Smooth muscle cell (in vitro differentiated cells): Measurements from ENCODE around the gene CHRNA3. TPM values are rescaled to one million over a fixed set of nuclear protein-coding genes. Genes with fewer than 3 reads are reported as not detected.
A peak's percentile ranks its signal among the peaks of the same experiment; 100 is the strongest.

Experiments
- DNase-seq: peaks from one replicate; lab custom pipeline; 2025; ENCODE audit not compliant: unreplicated experiment; lab: John Stamatoyannopoulos, UW
- H2AFZ ChIP-seq: fragments of 200-600 bp; sonication (generic); 2 replicates; pipeline ENCODE4 v1.6.0; 2016; ENCODE audit warnings: antibody characterized with exemption, low read depth, mild to moderate bottlenecking
- H3F3A ChIP-seq: fragments of 200-600 bp; sonication (generic); 2 replicates; pipeline ENCODE4 v1.6.0; 2017; ENCODE audit warnings: antibody characterized with exemption, low read depth
- H3K27ac ChIP-seq: fragments of 200-600 bp; sonication (generic); 2 replicates; pipeline ENCODE4 v1.5.1; 2016; ENCODE audit warnings: low read depth, mild to moderate bottlenecking
- H3K27me3 ChIP-seq: fragments of 200-600 bp; sonication (generic); 2 replicates; pipeline ENCODE4 v1.6.1; 2016; ENCODE audit warnings: low read depth, mild to moderate bottlenecking
- H3K36me3 ChIP-seq: fragments of 200-600 bp; sonication (generic); 2 replicates; pipeline ENCODE4 v1.5.1; 2016; ENCODE audit warnings: low read depth
- H3K4me1 ChIP-seq: fragments of 200-600 bp; sonication (generic); 2 replicates; pipeline ENCODE4 v1.5.1; 2016; ENCODE audit warnings: low read depth
- H3K4me2 ChIP-seq: fragments of 200-600 bp; sonication (generic); 2 replicates; pipeline ENCODE4 v1.6.0; 2016; ENCODE audit warnings: mild to moderate bottlenecking
- H3K4me3 ChIP-seq: fragments of 200-600 bp; sonication (generic); 2 replicates; pipeline ENCODE4 v1.5.1; 2016; ENCODE audit warnings: mild to moderate bottlenecking
- H3K79me2 ChIP-seq: fragments of 200-600 bp; sonication (generic); 2 replicates; pipeline ENCODE4 v1.6.0; 2016; ENCODE audit warnings: low read depth, mild to moderate bottlenecking
- H3K9ac ChIP-seq: fragments of 200-600 bp; sonication (generic); 2 replicates; pipeline ENCODE4 v1.6.0; 2016; ENCODE audit warnings: low read depth
- H3K9me3 ChIP-seq: fragments of 200-600 bp; sonication (generic); replicated peaks from 2 replicates; pipeline ENCODE4 v1.5.1; 2016; ENCODE audit warnings: low read depth
- H4K20me1 ChIP-seq: fragments of 200-600 bp; sonication (generic); 2 replicates; pipeline ENCODE4 v1.6.0; 2016; ENCODE audit warnings: low read depth
- WGBS: methylation state at CpG from one replicate; pipeline ENCODE4 v1.1.7; 2016; ENCODE audit warnings: low lambda C conversion rate; 5-methylcytosine and 5-hydroxymethylcytosine counted together
- polyA plus RNA-seq: library from polyadenylated mRNA; unstranded; fragments of >200 nt; fragmentation: Nextera tagmentation; extraction: Ambion mirVana; gene quantifications from 2 replicates; pipeline ENCODE4 v1.2.1, GENCODE V29; 2016
- total RNA-seq: library from RNA; depleted of rRNA; stranded (reverse); fragments of >200 nt; gene quantifications from 2 replicates; pipeline ENCODE4 v1.2.3, GENCODE V29; 2014
- TF ChIP-seq, protein P1 (sequence below): fragments of 200-600 bp; sonication (generic); IDR thresholded peaks from 2 replicates; pipeline ENCODE4 v1.5.1; 2017; ENCODE audit warnings: borderline replicate concordance, mild to moderate bottlenecking, antibody characterized with exemption; ENCODE audit not compliant: insufficient read depth, poor library complexity, severe bottlenecking

CHRNA3 gene
- total and polyA plus RNA-seq, 2 experiments from 2014 or later, result 0.31 TPM; not detected in 1

GRCh38 chr15:78621810-78622402, 1.1 kb upstream of the CHRNA3 start:
- Histone ChIP-seq H3K9ac (no peak overlapping the region), H3K4me2 (no peak overlapping the region), H3K27ac (no peak overlapping the region), H3K27me3 (peaks cover 79% of the 10 kb centered on the region), H2AFZ (no peak overlapping the region), H3K36me3 (no peaks in the 10 kb centered on the region), H3F3A (no peaks in the 10 kb centered on the region), H3K4me1 (peaks cover 6% of the 10 kb centered on the region), H3K4me3 (no peak overlapping the region), H3K79me2 (no peaks in the 10 kb centered on the region), H4K20me1 (no peaks in the 10 kb centered on the region), H3K9me3 (no peaks in the 10 kb centered on the region)
- TF ChIP-seq, protein P1, sequence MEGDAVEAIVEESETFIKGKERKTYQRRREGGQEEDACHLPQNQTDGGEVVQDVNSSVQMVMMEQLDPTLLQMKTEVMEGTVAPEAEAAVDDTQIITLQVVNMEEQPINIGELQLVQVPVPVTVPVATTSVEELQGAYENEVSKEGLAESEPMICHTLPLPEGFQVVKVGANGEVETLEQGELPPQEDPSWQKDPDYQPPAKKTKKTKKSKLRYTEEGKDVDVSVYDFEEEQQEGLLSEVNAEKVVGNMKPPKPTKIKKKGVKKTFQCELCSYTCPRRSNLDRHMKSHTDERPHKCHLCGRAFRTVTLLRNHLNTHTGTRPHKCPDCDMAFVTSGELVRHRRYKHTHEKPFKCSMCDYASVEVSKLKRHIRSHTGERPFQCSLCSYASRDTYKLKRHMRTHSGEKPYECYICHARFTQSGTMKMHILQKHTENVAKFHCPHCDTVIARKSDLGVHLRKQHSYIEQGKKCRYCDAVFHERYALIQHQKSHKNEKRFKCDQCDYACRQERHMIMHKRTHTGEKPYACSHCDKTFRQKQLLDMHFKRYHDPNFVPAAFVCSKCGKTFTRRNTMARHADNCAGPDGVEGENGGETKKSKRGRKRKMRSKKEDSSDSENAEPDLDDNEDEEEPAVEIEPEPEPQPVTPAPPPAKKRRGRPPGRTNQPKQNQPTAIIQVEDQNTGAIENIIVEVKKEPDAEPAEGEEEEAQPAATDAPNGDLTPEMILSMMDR, result no peak
- no peak for DNase-seq
- WGBS, result 71% methylated on average over 10 of the region's 10 CpGs

GRCh38 chr15:78620021-78620526, 722 bp downstream of the CHRNA3 start:
- DNase-seq, result no peak
- Histone ChIP-seq H3K27me3 (peaks cover 63% of the 10 kb centered on the region), H3K9me3 (no peaks in the 10 kb centered on the region), H3K27ac (no peak overlapping the region), H3K36me3 (no peaks in the 10 kb centered on the region), H3K79me2 (no peaks in the 10 kb centered on the region), H3K4me1 (peaks cover 6% of the 10 kb centered on the region), H3K9ac (no peak overlapping the region), H3K4me2 (peak overlapping the region; percentile 85), H2AFZ (no peak overlapping the region), H3F3A (no peaks in the 10 kb centered on the region), H4K20me1 (no peaks in the 10 kb centered on the region), H3K4me3 (peak overlapping the region; percentile 45)
- 4% methylated on average over 38 of the region's 41 CpGs for WGBS
- TF ChIP-seq, protein P1, result no peak

- Histone ChIP-seq H3K27ac (no peak overlapping the region), H3K4me2 (peak overlapping the region; percentile 85), H3K4me3 (no peak overlapping the region), H3F3A (no peaks in the 10 kb centered on the region), H3K4me1 (peaks cover 6% of the 10 kb centered on the region), H3K9me3 (no peaks in the 10 kb centered on the region), H4K20me1 (no peaks in the 10 kb centered on the region), H3K36me3 (no peaks in the 10 kb centered on the region), H3K27me3 (peaks cover 56% of the 10 kb centered on the region), H3K9ac (no peak overlapping the region), H2AFZ (no peak overlapping the region), H3K79me2 (no peaks in the 10 kb centered on the region)
- TF ChIP-seq, protein P1, result no peak
- WGBS, result 54% methylated on average over 20 of the region's 20 CpGs
- no peak for DNase-seq
Observed at GRCh38 chr15:78619022-78619950, 1.5 kb downstream of the CHRNA3 start.
